Measurements from ENCODE around the gene DNAJA2. TPM values are rescaled to one million over a fixed set of nuclear protein-coding genes. Genes with fewer than 3 reads are reported as not detected.

Gene DNAJA2
- total RNA-seq, 2 experiments from 2014 or later = 43.3 to 61.6 TPM

DNA sequence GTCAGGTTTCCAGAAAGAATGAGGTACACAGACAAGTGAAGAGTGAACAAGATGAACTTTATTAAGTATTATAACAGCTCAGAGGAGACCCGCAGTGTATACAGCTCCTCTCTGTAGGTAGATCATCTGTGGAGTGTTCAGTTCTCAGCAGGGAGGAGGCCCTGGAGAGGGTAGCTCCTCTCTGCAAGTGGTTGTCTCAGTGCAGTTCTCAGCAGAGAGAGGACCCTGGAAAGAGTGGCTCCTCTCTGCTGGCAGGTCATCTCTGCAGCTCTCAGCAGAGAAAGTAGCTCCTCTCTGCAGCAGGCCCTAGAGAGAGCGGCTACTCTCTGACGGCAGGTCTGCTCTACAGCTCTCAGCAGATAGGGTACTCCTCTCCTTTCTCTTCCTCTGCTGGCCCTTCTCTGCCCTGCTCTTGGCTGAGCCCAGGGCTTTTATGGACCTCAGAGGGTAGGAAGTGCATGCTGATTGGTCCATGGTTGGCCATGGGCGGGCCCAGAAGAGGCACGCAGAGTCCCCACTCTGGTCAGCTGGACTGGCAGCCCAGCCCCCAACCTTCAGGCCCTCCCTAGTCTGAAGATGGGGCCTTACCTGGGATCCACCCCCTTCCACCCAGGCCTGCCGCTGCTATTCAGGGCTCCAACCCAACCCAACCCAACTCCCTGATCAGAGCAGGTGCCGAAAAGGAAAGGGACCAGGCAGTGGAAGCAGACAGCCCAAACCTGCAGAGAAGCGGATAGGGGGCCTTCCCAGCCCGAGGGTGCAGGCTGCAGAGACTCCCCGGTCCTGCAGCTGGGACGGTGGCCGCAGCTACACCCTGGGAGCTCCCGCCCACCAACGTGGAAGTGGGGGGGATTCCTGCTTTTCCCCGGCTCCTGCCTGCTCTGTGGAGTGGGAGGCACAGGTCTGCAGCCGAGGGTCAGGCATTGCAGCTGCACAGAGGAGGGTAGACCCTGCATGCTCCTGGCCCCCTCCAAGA lies 18.5 kb upstream of the DNAJA2 start:
- POLR2A ChIA-PET = no interaction called here
- BruUV-seq (replicated peaks) = no TSS peak
- Histone ChIP-seq H3K4me3 (ENCODE audit: low read depth, low read length, poor library complexity, severe bottlenecking) (no peak overlapping the region), H3K4me2 (ENCODE audit: low read length) (no peak overlapping the region), H3K4me1 (ENCODE audit: insufficient read depth, low read length, poor library complexity, severe bottlenecking) (no peaks in the 10 kb centered on the region), H3K79me2 (ENCODE audit: insufficient read depth, low read depth, low read length) (no peaks in the 10 kb centered on the region), H4K20me1 (ENCODE audit: insufficient read depth, low read length) (no peaks in the 10 kb centered on the region), H3K27ac (ENCODE audit: low read depth, low read length, poor library complexity, severe bottlenecking) (no peak overlapping the region), H2AFZ (ENCODE audit: low read length) (no peak overlapping the region), H3K36me3 (ENCODE audit: insufficient read depth, low read length) (no peaks in the 10 kb centered on the region), H3K9me2 (ENCODE audit: insufficient read depth, low read length) (no peaks in the 10 kb centered on the region), H3K9me3 (ENCODE audit: low read length) (0 out of 2 replicates have a peak, but pooled peaks cover 9% of the 10 kb centered on the region)
- intact Hi-C loops (cut with micrococcal nuclease; ENCODE audit: unreplicated experiment) = no loop called here
- CTCF ChIA-PET (ENCODE audit: unreplicated experiment) = no interaction called here
- DNase-seq (ENCODE audit: low spot score) = no peak
- TF ChIP-seq EZH2phosphoT487 (IDR thresholded peaks at IDR 0.05; ENCODE audit: borderline replicate concordance, low read depth, low read length) = no peak
- TF ChIP-seq CTCF (conservative IDR thresholded peaks at IDR 0.05; ENCODE audit: low read length) = no peak

GRCh38 chr16:46986896-46987295 lies 13.4 kb upstream of the DNAJA2 start:
- 0 out of 2 replicates have a peak, but pooled peaks cover 9% of the 10 kb centered on the region for H3K9me3 ChIP-seq (ENCODE audit: low read length)
- no peak overlapping the region for H2AFZ ChIP-seq (ENCODE audit: low read length)
- H3K4me3 ChIP-seq (ENCODE audit: low read depth, low read length, poor library complexity, severe bottlenecking) = no peak overlapping the region
- no peaks in the 10 kb centered on the region for H3K9me2 ChIP-seq (ENCODE audit: insufficient read depth, low read length)
- no peaks in the 10 kb centered on the region for H3K79me2 ChIP-seq (ENCODE audit: insufficient read depth, low read depth, low read length)
- no TSS peak for BruUV-seq (replicated peaks)
- no peak for DNase-seq (ENCODE audit: low spot score)
- intact Hi-C loops (cut with micrococcal nuclease; ENCODE audit: unreplicated experiment) = no loop called here
- TF ChIP-seq CTCF (conservative IDR thresholded peaks at IDR 0.05; ENCODE audit: low read length) (no peak), EZH2phosphoT487 (IDR thresholded peaks at IDR 0.05; ENCODE audit: borderline replicate concordance, low read depth, low read length) (no peak)
- no peak overlapping the region for H3K4me2 ChIP-seq (ENCODE audit: low read length)
- H4K20me1 ChIP-seq (ENCODE audit: insufficient read depth, low read length) = no peaks in the 10 kb centered on the region
- POLR2A ChIA-PET = interaction anchor here (0.7 kb wide), 1 partner anchor 190 kb away, joined by 3 read pairs; no protein-coding TSS in a partner anchor
- peaks cover 6% of the 10 kb centered on the region for H3K4me1 ChIP-seq (ENCODE audit: insufficient read depth, low read length, poor library complexity, severe bottlenecking)
- no peak overlapping the region for H3K27ac ChIP-seq (ENCODE audit: low read depth, low read length, poor library complexity, severe bottlenecking)
- no peaks in the 10 kb centered on the region for H3K36me3 ChIP-seq (ENCODE audit: insufficient read depth, low read length)
- CTCF ChIA-PET (ENCODE audit: unreplicated experiment) = no interaction called here

DNA sequence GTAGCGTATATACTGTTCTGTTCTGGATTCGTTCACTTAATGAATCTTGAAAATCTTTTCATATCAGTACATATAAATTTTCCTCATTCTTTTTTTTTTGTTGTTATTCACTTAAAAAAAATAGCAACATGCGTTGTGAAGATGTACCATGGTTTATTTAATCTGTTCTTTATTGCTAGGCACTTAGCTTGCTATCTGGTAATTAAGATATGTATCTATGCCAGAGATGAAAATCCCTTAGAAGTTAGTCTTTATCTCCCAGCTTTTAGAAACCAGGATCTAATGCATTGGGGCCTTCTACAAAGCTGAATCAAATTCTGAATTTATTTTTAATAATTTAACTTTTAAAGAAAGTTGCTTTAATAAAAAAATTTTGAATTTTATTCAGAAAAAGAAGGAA lies 13.0 kb upstream of the DNAJA2 start:
- BruUV-seq (replicated peaks) = no TSS peak
- Histone ChIP-seq H2AFZ (ENCODE audit: low read length) (no peak overlapping the region), H3K79me2 (ENCODE audit: insufficient read depth, low read depth, low read length) (no peaks in the 10 kb centered on the region), H3K27ac (ENCODE audit: low read depth, low read length, poor library complexity, severe bottlenecking) (no peak overlapping the region), H3K9me3 (ENCODE audit: low read length) (0 out of 2 replicates have a peak, but pooled peaks cover 6% of the 10 kb centered on the region), H3K4me2 (ENCODE audit: low read length) (no peak overlapping the region), H3K4me1 (ENCODE audit: insufficient read depth, low read length, poor library complexity, severe bottlenecking) (peaks cover 7% of the 10 kb centered on the region), H3K9me2 (ENCODE audit: insufficient read depth, low read length) (no peaks in the 10 kb centered on the region), H3K36me3 (ENCODE audit: insufficient read depth, low read length) (no peaks in the 10 kb centered on the region), H3K4me3 (ENCODE audit: low read depth, low read length, poor library complexity, severe bottlenecking) (no peak overlapping the region), H4K20me1 (ENCODE audit: insufficient read depth, low read length) (no peaks in the 10 kb centered on the region)
- ChIA-PET CTCF (ENCODE audit: unreplicated experiment) (no interaction called here), POLR2A (interaction anchor here (0.7 kb wide), 1 partner anchor 190 kb away, joined by 3 read pairs; no protein-coding TSS in a partner anchor)
- intact Hi-C loops (cut with micrococcal nuclease; ENCODE audit: unreplicated experiment) = no loop called here
- DNase-seq (ENCODE audit: low spot score) = no peak
- TF ChIP-seq EZH2phosphoT487 (IDR thresholded peaks at IDR 0.05; ENCODE audit: borderline replicate concordance, low read depth, low read length) = no peak
- no peak for TF ChIP-seq CTCF (conservative IDR thresholded peaks at IDR 0.05; ENCODE audit: low read length)
